GM12891 (cell line): ENCODE data around the gene TDRD7.

ENCODE experiments used
- DNase-seq: peaks from one replicate; pipeline ENCODE4 v3.0.0; 2011; ENCODE audit warnings: low spot score; ENCODE audit not compliant: insufficient read length
- FAIRE-seq: peaks from 2 replicates; lab custom pipeline; 2011; peaks lifted over from hg19 to GRCh38; lab: Jason Lieb, UNC
- POLR2A ChIP-seq: IDR thresholded peaks from 2 replicates; pipeline ENCODE4 v1.6.1; 2011; ENCODE audit warnings: low read depth, low read length, control low read depth
- POU2F2 ChIP-seq: IDR thresholded peaks from 2 replicates; pipeline ENCODE4 v1.6.1; 2011; ENCODE audit warnings: low read depth, mild to moderate bottlenecking, control low read depth, low read length, moderate library complexity
- SPI1 ChIP-seq: IDR thresholded peaks from 2 replicates; pipeline ENCODE4 v1.6.1; 2011; ENCODE audit warnings: low read depth, low read length, control low read depth
- TAF1 ChIP-seq: IDR thresholded peaks from 2 replicates; pipeline ENCODE4 v1.6.1; 2011; ENCODE audit warnings: low read depth, low read length, control low read depth

Gene TDRD7

GRCh38 chr9:97545486-97545885 is 133.6 kb downstream of the TDRD7 start:
- FAIRE-seq, result no peak

More at GRCh38 chr9:97545486-97545885, 133.6 kb downstream of the TDRD7 start:
- TF ChIP-seq POLR2A (no peak), TAF1 (no peak), POU2F2 (no peak), SPI1 (no peak)
- DNase-seq, result no peak
